ENCODE measurements around the gene KRT83.
"Not testable (repeated sequence)": the region's sequence is repeated elsewhere in the genome, so short reads cannot be mapped to it uniquely, and the experiment has no call there.

KRT83 gene

DNA sequence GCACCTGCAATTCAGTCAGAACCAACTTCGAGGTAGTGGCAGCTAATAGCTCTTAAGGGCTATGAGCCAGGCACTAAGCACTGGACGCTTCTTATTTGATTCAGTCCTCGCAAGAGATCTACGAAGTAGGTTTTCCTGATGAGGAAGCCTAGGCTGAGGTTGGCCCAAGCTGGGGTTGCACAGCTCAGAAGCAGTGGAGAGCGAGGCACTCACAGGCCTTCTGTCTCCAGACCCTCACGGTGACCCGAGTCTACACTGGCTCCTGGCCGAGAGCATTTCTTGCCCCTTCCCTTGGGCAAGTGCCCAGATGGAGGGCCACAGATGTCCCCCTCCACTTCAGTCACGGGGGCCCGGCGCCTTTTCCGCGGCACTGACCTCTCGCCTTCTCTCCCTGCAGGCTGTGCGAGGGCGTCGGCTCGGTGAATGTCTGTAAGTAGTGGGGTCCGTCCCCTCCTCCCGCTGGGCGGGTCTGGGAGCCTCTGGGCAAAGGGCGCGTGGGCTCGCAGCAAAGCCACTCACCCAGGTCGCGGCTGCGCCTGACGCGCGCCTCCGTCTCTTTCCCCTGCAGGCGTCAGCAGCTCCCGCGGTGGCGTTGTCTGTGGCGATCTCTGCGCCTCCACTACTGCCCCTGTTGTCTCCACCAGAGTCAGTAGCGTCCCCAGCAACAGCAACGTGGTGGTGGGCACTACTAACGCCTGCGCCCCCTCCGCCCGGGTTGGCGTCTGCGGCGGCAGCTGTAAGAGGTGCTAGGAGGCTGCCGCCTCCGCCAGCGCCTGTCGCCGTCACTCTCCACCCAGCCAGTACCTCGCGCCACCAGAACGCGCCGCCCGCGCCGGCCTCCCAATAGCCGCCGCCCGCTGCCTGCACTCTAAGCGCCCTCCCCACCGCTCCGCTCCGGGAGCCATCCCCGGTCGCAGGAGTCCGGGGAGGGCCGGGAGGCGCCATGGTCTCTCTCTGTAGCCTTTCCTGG, 13.1 kb downstream of the KRT83 start:
- peak; percentile 72 for DNase-seq

DNA sequence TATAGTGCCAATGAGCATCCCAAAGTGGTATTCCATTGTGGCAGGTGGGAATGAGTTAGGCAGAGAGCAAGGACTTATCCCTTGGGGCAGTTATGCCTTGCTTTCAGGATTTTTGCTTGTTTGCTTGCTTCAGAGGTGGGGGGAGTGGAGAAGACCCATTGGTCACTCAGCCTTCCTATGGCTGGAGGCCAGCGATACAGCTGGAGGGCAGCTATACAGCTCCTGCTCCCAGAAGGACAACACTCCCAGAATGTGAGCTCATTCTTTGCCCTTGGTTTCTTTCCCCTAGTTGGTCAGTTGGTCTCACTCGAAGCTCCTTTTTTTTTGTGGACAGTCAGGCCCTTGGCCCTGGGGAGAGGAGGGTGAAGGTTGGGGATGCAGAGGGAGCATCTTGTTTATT, 14.5 kb downstream of the KRT83 start:
- DNase-seq: no peak

DNA sequence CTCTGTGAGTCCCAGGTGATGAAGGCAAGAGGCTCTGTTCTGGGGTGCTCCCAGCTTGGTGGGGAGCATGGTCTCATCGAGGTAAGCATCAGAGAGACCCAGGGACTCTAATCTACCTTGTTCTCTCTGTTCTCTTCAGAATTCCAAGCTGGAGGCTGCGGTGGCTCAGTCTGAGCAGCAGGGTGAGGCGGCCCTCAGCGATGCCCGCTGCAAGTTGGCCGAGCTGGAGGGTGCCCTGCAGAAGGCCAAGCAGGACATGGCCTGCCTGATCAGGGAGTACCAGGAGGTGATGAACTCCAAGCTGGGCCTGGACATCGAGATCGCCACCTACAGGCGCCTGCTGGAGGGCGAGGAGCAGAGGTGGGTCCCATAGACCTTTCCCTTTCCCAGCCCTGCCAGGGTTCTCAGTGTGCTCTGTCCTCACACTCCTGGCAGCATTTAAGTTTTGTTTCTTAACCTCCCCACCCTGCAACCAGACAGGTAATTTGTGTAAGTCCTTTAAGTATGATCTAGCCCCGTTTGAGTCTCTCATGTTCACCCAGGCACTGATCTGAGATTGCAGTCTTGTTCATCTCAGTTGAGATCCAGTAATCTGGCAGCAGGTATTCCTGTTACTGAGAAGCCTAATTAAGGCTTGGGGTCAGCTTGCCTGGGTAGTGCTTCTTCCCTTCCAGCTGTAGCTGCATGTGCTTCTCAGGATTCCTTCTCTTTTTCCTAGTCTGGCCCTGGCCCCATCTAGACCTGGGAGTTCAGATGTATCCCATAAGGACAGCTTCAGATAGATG, 15.1 kb downstream of the KRT83 start:
- DNase-seq: no peak

DNA sequence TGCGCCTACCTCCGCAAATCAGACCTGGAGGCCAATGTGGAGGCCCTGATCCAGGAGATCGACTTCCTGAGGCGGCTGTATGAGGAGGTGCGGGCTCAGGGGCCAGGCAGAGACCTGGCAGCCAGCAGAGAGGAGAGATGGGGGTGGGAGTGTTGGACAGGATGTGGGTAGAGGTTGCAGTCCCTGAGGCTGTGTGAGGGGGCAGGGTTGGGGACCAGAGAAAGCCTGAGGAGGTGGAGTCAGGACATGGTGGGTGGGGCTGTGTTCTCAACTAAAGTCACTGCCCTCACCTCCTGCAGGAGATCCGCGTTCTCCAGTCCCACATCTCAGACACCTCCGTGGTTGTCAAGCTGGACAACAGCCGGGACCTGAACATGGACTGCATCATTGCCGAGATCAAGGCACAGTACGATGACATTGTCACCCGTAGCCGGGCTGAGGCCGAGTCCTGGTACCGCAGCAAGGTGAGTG, 16.2 kb downstream of the KRT83 start:
- not testable (repeated sequence) for DNase-seq

DNA sequence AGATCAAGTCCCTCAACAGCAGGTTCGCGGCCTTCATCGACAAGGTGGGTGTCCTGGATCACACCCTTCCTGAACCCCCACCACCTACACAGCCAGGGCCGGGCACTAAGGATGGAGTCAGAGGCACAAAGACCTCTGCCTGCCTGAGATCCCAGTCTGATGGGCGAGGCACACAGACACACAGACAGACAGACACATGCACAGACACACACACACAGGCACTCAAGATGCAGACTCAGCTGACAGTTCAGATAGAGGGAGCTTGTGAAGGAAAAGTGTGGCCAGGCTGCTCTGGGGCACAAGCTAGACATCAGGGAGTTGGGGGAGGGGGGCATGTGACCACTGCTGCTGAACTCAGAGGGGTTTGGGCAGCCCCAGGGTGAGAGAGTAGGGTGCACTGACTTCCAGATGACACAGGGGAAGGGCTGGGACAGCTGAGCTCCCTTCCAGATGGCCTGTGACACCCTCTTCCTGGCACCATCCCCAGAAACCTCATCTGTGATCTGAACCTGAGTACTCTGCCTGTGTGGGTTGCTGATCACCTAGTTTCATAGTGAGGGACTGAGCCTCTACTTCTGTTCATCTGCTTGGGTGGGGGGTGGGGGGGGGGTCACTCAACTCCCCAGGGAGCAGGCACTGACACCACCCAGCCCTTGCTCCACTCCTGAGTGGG, 18.8 kb downstream of the KRT83 start:
- DNase-seq: not testable (repeated sequence)

DNA sequence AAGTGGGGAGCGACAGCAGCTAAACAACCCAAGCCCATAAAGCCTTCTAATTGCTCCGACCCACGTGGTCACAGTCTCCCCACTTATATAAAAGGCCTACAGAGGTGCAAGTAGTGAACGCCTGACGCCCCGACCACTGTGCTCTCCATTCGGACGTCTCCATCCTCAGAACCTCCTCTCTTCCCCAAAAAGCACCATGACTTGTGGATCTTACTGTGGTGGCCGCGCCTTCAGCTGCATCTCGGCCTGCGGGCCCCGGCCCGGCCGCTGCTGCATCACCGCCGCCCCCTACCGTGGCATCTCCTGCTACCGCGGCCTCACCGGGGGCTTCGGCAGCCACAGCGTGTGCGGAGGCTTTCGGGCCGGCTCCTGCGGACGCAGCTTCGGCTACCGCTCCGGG, 19.5 kb downstream of the KRT83 start:
- not testable (repeated sequence) for DNase-seq

DNA sequence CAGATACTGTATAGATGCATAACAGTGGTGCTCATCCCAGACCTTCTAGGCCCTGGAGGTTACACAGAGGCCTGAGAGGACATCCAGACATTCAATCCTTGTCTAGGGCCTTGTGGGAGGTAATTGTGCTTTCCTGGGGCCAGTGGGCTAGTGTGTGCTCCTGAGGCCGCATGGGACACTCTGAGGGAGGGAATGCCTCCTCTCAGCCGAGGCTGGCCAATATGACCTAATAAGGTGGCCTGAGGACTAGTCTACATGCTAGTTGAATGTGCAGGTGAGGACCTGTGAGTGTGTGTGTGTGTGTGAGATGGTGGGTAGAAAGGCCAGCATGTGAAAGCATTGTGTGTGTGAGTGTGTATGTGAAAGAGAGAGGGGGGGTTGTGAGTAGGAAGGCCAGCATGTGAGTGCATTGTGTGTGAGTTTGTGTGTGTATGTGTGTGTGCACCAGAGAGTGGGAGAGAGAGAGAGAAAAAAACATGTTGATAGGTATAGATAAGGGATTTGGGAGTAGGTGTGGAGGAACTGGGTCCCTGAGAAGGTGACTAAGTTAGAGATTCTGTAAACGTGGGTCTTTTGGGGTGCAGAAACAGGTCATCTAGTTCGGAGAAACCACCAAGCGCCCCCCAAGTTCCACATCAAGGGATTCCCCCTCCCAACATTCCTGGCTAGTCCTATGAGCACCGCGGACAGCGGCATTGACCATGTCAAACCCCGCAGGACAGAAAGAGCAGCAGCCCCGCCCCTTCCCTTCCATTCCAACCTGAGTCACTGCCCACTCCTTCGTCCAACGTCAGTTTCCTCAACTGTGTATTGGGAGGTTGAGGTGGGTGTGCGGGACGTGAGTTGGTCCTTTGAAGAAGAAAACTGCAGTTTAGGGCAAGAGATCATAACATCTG, 20.2 kb downstream of the KRT83 start:
- DNase-seq: no peak

DNA sequence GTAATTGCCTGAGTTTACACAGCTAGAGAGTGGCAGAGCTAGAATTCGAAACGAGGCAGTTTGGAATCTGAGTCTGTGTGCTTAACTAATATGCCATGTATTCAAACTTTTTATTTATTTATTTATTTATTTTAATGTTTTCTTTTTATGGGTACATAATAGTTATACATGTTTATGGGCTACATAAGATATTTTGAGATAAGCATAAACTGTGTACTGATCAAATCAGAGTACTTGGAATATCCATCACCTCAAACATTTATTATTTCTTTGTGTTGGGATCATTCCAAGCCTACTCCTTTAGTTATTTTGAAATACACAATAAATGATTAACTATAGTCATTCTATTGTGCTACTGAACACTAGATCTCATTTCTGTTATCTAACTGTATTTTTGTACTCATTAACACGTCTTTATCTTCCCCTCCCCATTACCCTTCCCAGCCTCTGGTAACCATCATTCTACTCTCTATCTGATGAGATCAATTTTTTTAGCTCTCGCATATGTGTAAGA, 22.5 kb downstream of the KRT83 start:
- no peak for DNase-seq

DNA sequence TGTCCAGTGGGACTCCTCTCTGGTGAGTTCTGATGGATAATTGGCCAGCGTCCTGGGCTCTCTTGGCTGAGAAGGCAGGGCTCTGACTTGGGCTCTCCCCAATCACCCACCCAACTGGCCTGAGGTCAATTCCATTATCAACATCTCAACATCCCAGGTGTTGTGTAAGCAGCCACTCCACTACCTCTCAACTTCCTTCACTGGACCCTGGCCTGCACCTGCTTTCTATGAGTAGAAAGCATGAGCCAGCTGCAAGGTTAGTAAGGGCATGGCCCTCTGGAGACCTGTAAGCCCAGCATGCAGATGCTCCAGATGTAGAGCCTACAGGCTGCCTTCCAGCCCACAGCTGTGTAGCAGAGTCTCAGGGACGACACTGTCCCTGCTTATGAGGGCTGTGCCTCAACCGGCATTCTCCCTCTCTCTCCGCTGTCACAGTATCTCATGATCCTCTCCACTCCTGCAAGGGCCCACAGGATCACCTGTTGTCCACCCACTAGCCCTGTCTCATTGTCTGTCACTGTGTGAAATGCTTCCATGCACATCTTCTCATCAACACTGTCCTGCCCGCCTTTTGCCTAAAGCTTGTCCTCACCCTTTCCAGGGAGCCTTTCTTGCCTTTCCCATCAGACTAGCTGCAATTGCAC, 24.5 kb downstream of the KRT83 start:
- no peak for DNase-seq

DNA sequence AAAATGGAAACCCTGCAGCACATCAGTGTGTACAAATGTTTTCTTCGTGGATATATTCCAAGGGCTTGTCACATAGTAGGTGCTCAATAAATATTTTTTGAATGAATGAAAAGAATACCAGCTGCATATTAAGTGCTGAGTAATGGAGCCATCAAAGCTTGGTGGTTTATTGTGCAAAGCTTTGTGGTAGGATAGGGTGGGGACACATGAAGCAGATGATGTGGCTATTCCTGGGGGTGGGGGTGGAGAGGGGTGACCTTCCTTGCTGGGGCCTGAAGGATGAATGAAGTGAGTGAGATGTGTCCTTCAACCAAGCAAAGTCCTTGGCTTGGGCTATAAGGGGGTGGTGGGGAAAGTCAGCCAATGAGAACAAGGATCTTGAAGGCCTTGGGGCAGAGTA, 25.5 kb downstream of the KRT83 start:
- DNase-seq: no peak

DNA sequence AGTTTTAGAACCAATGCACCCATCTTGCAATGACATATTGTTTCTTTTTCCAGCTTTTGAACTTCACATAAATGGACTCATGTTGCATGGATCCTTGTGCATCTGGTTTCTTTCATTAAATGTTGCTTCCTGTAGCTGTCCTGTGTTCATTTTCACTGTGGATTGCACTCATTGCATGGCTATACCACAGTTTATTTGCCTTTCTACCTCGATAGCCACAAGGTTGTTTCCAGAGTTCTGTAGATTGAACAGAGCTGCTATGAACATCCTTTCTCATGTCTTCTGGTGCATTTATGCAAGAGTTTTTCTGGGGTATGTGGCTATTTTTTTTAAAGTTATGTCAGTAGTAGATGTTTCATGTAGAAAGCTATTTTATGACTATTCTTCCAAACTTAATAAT, 26.4 kb downstream of the KRT83 start:
- no peak for DNase-seq

DNA sequence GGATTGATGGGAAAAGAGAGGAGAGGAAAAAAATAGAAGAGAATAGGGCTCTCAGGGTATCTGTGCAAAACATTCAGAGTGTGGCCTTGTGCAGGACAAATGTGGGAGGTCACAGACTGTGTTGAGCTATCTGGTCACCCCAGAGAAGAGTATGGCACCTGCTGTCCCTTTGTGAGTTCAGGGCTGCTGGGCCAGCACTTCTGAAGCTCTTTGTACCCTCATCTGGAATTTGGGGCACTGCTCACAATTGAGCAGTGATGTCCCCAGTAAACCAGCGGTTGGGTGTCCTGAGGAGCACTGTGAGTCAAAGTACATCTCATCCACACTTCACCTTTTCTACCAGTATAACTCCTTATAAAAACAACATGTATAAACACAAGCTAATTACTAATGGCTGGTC, 27.3 kb downstream of the KRT83 start:
- peak; percentile 19 for DNase-seq

DNA sequence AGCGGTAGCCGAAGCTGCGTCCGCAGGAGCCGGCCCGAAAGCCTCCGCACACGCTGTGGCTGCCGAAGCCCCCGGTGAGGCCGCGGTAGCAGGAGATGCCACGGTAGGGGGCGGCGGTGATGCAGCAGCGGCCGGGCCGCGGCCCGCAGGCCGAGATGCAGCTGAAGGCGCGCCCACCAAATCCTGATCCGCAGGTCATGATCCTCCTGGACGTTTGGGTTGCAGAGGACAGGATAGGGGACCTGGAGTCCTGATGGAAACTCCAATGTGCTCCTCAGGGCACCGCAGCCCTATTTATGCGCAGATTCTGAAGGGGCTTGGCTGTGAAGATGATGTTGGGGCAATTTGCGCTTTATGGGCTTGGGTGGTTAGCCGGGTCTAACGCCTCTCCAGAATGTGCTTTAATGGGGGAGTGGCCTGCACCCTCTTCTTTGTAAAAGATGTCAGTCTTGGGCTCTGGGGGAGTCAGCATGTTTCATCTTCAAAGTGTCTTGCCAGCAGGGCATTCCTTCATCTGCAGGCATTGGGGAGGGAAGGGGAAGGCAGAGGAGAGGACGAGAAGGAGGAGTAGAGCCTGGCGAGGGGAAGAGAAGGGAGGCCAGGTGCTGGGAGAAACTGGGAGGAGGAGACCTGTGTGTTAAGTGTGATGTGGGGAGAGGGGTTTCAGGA, 29.8 kb downstream of the KRT83 start, which contains the start of gene KRT81:
Gene KRT81 (minus strand): TSS at position 268 of the 669 bp plus-strand sequence. CDS start 69 bp downstream, at position 199.
- peak; percentile 26 for DNase-seq

DNA sequence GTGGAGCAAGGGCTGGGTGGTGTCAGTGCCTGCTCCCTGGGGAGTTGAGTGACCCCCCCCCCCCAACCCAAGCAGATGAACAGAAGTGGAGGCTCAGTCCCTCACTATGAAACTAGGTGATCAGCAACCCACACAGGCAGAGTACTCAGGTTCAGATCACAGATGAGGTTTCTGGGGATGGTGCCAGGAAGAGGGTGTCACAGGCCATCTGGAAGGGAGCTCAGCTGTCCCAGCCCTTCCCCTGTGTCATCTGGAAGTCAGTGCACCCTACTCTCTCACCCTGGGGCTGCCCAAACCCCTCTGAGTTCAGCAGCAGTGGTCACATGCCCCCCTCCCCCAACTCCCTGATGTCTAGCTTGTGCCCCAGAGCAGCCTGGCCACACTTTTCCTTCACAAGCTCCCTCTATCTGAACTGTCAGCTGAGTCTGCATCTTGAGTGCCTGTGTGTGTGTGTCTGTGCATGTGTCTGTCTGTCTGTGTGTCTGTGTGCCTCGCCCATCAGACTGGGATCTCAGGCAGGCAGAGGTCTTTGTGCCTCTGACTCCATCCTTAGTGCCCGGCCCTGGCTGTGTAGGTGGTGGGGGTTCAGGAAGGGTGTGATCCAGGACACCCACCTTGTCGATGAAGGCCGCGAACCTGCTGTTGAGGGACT, 30.6 kb downstream of the KRT83 start:
- not testable (repeated sequence) for DNase-seq

DNA sequence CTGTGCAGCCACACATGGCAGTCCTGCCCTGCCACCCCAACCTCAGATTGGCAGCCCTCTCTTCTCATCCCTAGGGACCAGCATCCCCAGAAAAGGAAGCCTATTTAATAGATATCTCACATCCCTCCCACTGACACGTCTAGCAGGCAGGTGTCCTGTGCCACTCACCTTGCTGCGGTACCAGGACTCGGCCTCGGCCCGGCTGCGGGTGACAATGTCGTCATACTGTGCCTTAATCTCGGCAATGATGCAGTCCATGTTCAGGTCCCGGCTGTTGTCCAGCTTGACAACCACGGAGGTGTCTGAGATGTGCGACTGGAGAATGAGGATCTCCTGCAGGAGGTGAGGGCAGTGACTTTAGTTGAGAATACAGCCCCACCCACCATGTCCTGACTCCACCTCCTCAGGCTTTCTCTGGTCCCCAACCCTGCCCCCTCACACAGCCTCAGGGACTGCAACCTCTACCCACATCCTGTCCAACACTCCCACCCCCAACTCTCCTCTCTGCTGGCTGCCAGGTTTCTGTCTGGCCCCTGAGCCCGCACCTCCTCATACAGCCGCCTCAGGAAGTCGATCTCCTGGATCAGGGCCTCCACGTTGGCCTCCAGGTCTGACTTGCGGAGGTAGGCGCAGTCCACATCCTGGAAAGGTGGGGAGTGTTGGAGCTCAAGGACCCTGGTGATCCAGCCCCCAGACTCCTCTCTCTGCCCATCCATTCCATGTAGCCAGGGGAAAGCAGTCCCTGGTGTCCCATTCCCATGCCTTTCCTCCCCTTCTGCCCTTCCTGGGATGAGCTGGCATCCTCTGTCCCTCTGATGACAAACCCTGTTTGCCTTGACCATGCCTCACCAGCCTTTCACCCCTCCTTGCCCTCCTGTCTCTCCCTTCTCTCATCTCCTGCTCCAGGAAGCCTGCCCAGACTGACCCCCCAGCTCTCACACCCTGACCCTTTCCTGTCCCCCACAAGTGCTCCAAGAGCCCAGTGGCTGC, 33.1 kb downstream of the KRT83 start:
- DNase-seq: peak; percentile 42

DNA sequence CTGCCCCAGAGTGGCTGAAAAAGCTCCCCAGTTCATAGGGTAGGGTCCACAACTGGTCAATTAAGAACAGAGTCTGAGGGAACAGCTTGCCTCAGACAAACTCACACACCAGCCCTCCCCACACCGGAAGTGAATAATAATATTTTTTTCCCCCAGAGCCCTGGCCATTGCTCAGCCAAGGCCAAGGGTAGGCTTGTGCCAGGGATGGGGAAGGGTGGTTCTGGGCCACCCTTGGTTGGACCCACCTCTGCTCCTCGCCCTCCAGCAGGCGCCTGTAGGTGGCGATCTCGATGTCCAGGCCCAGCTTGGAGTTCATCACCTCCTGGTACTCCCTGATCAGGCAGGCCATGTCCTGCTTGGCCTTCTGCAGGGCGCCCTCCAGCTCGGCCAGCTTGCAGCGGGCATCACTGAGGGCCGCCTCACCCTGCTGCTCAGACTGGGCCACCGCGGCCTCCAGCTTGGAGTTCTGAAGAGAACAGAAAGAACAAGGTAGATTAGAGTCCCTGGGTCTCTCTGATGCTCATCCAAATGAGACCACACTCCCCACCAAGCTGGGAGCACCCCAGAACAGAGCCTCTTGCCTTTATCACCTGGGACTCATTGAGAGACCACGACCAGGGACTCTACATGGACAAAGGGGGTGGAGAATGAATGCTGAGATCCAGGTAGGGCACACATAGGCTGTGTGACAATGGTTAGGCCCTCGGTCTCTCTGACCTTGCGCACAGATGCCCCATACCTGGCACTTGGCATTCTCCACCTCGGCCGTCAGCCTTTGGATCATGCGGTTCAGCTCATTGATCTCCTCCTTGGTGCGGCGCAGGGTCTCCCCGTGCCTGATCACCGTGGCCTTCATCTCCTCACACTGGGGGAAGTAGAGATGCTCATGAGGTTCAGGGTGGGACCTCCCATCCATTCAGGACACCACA, 34.1 kb downstream of the KRT83 start:
- DNase-seq: peak; percentile 49

DNA sequence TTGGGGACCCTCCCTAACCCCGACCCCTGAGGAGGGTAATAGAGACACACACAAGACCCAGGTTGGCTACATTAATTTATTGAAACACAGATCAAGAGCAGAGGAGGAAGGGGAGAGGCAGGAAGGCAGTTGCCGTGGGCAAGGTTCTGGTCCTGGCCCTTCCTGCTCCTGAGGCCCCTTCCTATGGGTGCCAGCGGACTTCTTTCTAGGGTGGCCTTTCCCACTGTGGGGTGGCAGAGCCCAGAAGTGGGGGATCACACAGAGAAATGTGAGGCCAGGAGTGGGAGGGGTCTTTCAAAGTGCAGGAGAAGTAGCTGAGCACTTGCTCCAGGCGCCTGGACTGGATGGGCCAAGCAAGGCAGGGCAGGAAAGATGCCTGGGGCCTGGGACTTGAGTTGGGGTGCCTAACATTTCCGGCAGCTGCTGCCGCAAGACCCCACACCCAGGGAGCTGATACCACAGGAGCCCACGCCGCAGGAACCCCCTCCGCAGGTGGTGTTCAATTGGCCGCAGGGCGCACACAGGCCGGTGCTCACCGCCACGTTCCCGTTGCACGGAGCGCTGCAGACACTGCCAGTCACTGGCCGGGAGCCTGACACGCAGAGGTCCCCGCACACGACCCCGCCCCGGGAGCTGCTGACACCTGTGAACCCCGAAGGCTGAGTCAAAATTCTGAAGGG, 35.2 kb downstream of the KRT83 start:
- DNase-seq: peak; percentile 40

All from activated CD8-positive, alpha-beta memory T cell treated with anti-CD3 and anti-CD28 coated beads for 24 hours (primary cell).